Measurements from ENCODE around the gene DLEC1. TPM values are rescaled to one million over a fixed set of nuclear protein-coding genes. Genes with fewer than 3 reads are reported as not detected.

DLEC1 gene
- total and polyA plus RNA-seq, 2 experiments from 2014 or later: 0.31 to 0.66 TPM

GRCh38 chr3:38142959-38143358 lies 104.0 kb downstream of the DLEC1 start:
- Mint-ChIP-seq H3K4me3 (no peak overlapping the region), H3K9me3 (peaks cover 6% of the 10 kb centered on the region; the same call in 1 of the 3 replicates), H3K4me1 (peaks cover 21% of the 10 kb centered on the region), H3K36me3 (ENCODE audit: low read depth) (peaks cover 24% of the 10 kb centered on the region), H3K27ac (no peak overlapping the region), H3K27me3 (ENCODE audit: insufficient read depth, low read depth, poor library complexity) (peaks cover 13% of the 10 kb centered on the region)
- Histone ChIP-seq H3K4me3 (no peak overlapping the region), H3K79me2 (replicated peaks; ENCODE audit: insufficient read depth) (peaks cover 10% of the 10 kb centered on the region; the same call in 1 of the 2 replicates), H2AFZ (no peak overlapping the region), H4K20me1 (replicated peaks; ENCODE audit: insufficient read depth) (no peaks in the 10 kb centered on the region), H3K4me2 (no peak overlapping the region), H3K27ac (ENCODE audit: low read depth) (no peak overlapping the region), H3K9me2 (ENCODE audit: insufficient read depth) (no peaks in the 10 kb centered on the region), H3K4me1 (ENCODE audit: insufficient read depth) (peaks cover 10% of the 10 kb centered on the region), H3K36me3 (ENCODE audit: insufficient read depth) (no peaks in the 10 kb centered on the region), H3F3A (replicated peaks; ENCODE audit: low read depth) (peaks cover 3% of the 10 kb centered on the region; the same call in 1 of the 2 replicates), H3K27me3 (ENCODE audit: insufficient read depth) (no peaks in the 10 kb centered on the region)
- DNase-seq (ENCODE audit: low spot score): no peak
- ATAC-seq: no peak
- no peak for TF ChIP-seq ZNF114 (CRISPR knock-in tag; IDR thresholded peaks at IDR 0.05)

- Mint-ChIP-seq H3K36me3 (ENCODE audit: low read depth) (peaks cover 24% of the 10 kb centered on the region), H3K4me3 (no peak overlapping the region), H3K9me3 (peaks cover 6% of the 10 kb centered on the region; the same call in 1 of the 3 replicates), H3K27me3 (ENCODE audit: insufficient read depth, low read depth, poor library complexity) (peaks cover 9% of the 10 kb centered on the region), H3K4me1 (peaks cover 18% of the 10 kb centered on the region), H3K27ac (no peak overlapping the region)
- peaks cover 10% of the 10 kb centered on the region for H3K4me1 ChIP-seq (ENCODE audit: insufficient read depth)
- no peak overlapping the region for H2AFZ ChIP-seq
- H3F3A ChIP-seq (replicated peaks; ENCODE audit: low read depth): no peaks in the 10 kb centered on the region
- no peak overlapping the region for H3K27ac ChIP-seq (ENCODE audit: low read depth)
- H3K79me2 ChIP-seq (replicated peaks; ENCODE audit: insufficient read depth): peaks cover 10% of the 10 kb centered on the region; the same call in 1 of the 2 replicates
- no peaks in the 10 kb centered on the region for H4K20me1 ChIP-seq (replicated peaks; ENCODE audit: insufficient read depth)
- ATAC-seq: peak; percentile 13; the same call in 2 of the 3 replicates
- DNase-seq (ENCODE audit: low spot score): no peak
- H3K27me3 ChIP-seq (ENCODE audit: insufficient read depth): no peaks in the 10 kb centered on the region
- H3K4me3 ChIP-seq: no peak overlapping the region
- no peaks in the 10 kb centered on the region for H3K9me2 ChIP-seq (ENCODE audit: insufficient read depth)
- H3K36me3 ChIP-seq (ENCODE audit: insufficient read depth): no peaks in the 10 kb centered on the region
- no peak for TF ChIP-seq ETS1 (IDR thresholded peaks at IDR 0.05)
- no peak overlapping the region for H3K4me2 ChIP-seq
Measured at GRCh38 chr3:38143511-38143910, 104.5 kb downstream of the DLEC1 start.

GRCh38 chr3:38146504-38146903 lies 107.5 kb downstream of the DLEC1 start:
- no peaks in the 10 kb centered on the region for H3K36me3 ChIP-seq (ENCODE audit: insufficient read depth)
- Mint-ChIP-seq H3K9me3 (peaks cover 6% of the 10 kb centered on the region; the same call in 1 of the 3 replicates), H3K4me3 (no peak overlapping the region), H3K27me3 (ENCODE audit: insufficient read depth, low read depth, poor library complexity) (no peaks in the 10 kb centered on the region), H3K27ac (no peak overlapping the region), H3K36me3 (ENCODE audit: low read depth) (peaks cover 11% of the 10 kb centered on the region; the same call in 2 of the 3 replicates), H3K4me1 (no peaks in the 10 kb centered on the region)
- no peak overlapping the region for H2AFZ ChIP-seq
- H3K4me1 ChIP-seq (ENCODE audit: insufficient read depth): no peaks in the 10 kb centered on the region
- no peaks in the 10 kb centered on the region for H3K27me3 ChIP-seq (ENCODE audit: insufficient read depth)
- no peak for DNase-seq (ENCODE audit: low spot score)
- no peak for ATAC-seq
- no peaks in the 10 kb centered on the region for H3K79me2 ChIP-seq (replicated peaks; ENCODE audit: insufficient read depth)
- H3F3A ChIP-seq (replicated peaks; ENCODE audit: low read depth): no peaks in the 10 kb centered on the region
- H3K9me2 ChIP-seq (ENCODE audit: insufficient read depth): peaks cover 6% of the 10 kb centered on the region
- TF ChIP-seq REST (IDR thresholded peaks at IDR 0.05; ENCODE audit: unreplicated experiment) (no peak), CTCF (conservative IDR thresholded peaks at IDR 0.05; ENCODE audit: low read depth in 2 of 2) (no peak), NANOG (IDR thresholded peaks at IDR 0.05; ENCODE audit: borderline replicate concordance) (no peak), JUNB (IDR thresholded peaks at IDR 0.05; ENCODE audit: unreplicated experiment) (no peak), POLR2AphosphoS5 (IDR thresholded peaks at IDR 0.05; ENCODE audit: low read depth) (no peak)
- no peak overlapping the region for H3K27ac ChIP-seq (ENCODE audit: low read depth)
- no peaks in the 10 kb centered on the region for H4K20me1 ChIP-seq (replicated peaks; ENCODE audit: insufficient read depth)
- no peak overlapping the region for H3K4me3 ChIP-seq
- no peak overlapping the region for H3K4me2 ChIP-seq

Data from GM23338 (cell line).